HL-60/S4 (cell line): ENCODE measurements around the gene WDR91.

Source experiments
- in situ Hi-C: fragments of 300-500 bp; cut with MboI; formaldehyde crosslinking; loops from 2 replicates; pipeline ENCODE4 v1.14.3; 2022; ENCODE audit warnings: low sequenced_read_pairs

Gene WDR91

GRCh38 chr7:135211179-135211945, at the start of gene WDR91:
Gene WDR91 (minus strand): TSS chr7:135211526. CDS start chr7:135211502, 24 bp downstream.
- in situ Hi-C loops = no loop called here

DNA sequence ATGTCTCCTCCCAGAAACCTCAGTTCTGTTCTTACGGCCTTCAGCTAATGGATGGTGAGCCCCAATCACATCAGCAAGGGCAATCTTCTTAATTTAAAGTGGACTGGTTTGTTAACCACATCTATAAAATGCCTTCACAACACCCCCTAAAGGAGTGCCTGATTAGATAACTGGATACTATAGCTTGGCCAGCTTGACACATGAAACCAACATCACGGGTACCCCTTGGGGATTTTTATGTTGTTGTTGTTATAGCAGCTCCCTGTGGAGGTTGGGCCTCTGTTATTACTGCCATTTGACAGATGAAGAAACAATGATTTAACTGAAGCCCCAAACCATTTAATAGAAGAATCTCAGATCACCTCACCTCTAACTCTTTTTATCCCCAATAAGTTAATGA, 49.1 kb upstream of the WDR91 start:
- in situ Hi-C loops = no loop called here

DNA sequence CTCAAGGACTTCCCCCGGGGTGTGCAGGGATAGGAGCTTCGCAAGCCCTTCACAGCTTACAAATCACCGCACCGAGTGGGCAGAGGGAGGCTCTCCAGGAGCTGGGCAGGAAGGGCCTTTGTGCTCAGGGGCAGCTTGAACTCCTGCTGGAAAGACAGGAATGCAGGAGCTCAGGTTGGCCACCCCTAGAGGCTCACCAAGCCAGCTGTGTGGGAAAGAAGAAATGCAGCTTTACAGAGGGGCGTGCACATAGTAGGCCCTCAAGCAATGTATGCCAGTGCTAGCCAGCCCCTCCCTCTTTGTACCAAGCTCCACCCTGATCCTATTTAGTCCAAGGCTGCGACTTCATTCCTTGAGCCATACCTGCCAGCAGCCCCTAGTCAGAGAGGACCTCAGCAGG, 48.4 kb upstream of the WDR91 start:
- in situ Hi-C loops = no loop called here

DNA sequence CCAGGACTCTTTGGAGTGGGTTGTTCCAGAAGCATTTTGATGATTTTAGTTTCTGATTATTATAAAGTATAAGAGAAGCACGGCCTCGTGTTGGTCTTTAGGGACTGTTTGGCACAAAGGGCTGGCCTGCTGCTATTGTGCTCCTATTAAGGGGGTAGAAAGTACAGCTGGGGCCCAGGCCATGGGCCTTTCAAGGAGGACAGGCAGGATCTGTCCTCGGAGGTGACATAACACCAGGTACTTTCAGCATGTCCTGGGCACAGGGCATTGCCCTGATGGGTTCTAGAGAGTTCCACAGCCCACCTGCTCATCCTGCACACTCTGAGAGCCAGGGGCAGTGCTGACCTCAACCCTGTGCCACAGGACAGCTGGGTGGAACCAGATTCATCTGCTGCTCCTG, 47.3 kb upstream of the WDR91 start:
- in situ Hi-C loops = no loop called here

DNA sequence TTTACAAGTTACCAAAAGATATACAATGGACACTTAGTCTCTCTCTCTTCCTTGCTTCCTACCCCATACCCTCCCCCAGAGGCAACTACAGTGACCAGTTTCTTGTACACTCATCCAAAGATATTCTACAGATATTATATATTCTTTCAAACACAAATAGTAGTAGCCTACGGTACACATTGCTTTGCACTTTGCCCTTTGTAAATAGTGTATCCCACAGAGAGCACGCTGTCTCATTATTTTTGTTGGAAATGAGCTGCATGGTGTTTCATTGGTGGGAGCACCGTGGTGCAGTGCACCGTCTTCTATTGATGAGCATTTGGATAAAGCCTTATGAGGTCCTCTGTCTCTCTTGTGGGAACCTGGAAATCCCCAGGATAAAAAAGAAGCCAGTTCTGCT, 46.5 kb upstream of the WDR91 start:
- in situ Hi-C loops = no loop called here

- in situ Hi-C loops = no loop called here
These were observed 42.8 kb upstream of the WDR91 start for GRCh38 chr7:135253851-135254771.

- in situ Hi-C loops = no loop called here
These were observed 40.4 kb upstream of the WDR91 start for GRCh38 chr7:135251496-135252391.

GRCh38 chr7:135248546-135248945, 37.2 kb upstream of the WDR91 start:
- in situ Hi-C loops = no loop called here

GRCh38 chr7:135247746-135248471, 36.6 kb upstream of the WDR91 start:
- in situ Hi-C loops = no loop called here

GRCh38 chr7:135246191-135246825, 35.0 kb upstream of the WDR91 start:
- in situ Hi-C loops = no loop called here

- in situ Hi-C loops = no loop called here
These were observed 34.2 kb upstream of the WDR91 start for GRCh38 chr7:135245226-135246190.

DNA sequence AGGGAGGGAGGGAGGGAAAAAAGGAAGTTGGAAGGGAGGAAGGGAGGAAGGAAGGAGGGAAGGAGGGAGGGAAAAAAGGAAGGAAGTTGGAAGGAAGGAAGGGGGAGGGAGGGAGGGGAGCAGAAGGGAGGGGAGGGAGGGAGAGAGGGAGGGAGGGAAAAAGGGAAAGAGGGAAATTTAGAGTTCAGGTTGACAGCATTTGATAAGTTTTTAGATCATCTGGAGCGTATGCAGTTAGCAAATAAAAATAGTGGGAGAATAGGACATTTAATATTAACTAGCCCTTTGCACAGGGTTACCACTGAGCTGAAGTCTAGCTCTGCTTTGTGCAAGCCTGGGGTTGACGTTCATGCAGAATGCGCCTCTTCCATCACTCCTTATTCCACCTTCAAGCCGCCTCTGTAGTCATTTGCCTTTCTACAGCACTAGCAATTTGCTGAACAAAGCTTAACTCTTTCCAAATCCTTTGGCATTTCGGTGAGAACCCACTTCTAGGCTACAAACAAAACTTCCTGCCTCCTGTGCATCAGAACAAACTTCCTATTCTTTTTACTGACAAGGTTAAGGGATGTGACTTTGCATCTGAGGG, 30.9 kb upstream of the WDR91 start:
- in situ Hi-C loops = no loop called here

- in situ Hi-C loops = no loop called here
These were observed 29.1 kb upstream of the WDR91 start for GRCh38 chr7:135240441-135240840.

DNA sequence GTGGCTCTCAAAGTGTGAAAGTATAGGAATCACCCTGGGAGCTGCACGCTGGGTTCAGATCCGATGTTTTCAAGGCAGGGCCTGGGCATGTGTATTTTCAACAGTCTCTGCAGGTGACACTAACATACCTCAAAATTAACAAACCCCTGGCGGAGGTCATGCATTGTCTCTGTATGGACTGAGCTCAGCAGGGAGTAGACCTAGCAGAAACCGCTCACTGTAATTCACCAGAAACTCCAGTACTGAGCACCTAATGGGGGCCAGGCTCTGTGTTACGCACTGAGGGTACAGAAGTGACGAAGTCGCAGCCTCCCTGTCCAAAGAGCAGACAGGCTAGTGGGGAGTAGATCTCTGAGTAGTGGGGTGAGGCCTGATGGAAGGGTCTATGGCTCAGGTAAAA, 27.9 kb upstream of the WDR91 start:
- in situ Hi-C loops = no loop called here

- in situ Hi-C loops = no loop called here
These were observed 26.9 kb upstream of the WDR91 start for GRCh38 chr7:135238112-135238744.

GRCh38 chr7:135236727-135237126, 25.4 kb upstream of the WDR91 start:
- in situ Hi-C loops = no loop called here

DNA sequence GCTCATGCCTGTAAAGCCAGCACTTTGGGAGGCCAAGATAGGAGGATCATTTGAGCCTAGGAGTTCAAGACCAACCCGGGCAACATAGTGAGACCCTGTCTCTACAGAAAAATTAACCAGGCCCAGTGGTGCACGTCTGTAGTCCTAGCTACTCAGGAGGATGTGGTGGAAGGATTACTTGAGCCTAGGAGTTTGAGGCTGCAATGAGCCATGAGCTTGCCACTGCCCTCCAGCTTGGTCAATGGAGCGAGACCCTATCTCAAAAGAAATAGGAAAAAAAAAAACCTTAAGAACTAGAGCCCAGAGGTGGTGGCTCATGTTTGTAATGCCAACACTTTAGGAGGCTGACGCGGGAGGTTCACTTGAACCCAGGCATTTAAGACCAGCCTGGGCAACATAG, 24.5 kb upstream of the WDR91 start:
- in situ Hi-C loops = no loop called here

DNA sequence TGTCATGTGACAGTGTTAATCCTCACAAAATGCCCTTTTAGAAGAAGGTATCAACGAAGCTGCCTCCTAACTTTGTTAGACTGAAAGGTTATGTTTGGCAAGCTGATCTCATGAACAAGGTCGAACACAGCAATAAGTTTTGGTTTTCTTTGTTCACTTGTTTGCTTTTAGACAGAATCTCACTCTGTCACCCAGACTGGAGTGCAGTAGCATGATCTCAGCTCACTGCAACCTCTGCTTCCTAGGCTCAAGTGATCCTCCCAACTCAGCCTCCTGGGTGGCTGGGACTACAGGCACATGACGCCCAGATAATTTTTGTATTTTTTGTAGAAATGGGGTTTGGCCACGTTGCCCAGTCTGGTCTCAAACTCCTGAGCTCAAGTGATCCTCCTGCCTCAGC, 23.4 kb upstream of the WDR91 start:
- in situ Hi-C loops = no loop called here
